ENCODE results near the gene TRIO. TPM values are rescaled to one million over a fixed set of nuclear protein-coding genes. Genes with fewer than 3 reads are reported as not detected.

TRIO gene
- total and polyA plus RNA-seq, 4 donors: 22.0 to 374 (median 191) TPM

DNA sequence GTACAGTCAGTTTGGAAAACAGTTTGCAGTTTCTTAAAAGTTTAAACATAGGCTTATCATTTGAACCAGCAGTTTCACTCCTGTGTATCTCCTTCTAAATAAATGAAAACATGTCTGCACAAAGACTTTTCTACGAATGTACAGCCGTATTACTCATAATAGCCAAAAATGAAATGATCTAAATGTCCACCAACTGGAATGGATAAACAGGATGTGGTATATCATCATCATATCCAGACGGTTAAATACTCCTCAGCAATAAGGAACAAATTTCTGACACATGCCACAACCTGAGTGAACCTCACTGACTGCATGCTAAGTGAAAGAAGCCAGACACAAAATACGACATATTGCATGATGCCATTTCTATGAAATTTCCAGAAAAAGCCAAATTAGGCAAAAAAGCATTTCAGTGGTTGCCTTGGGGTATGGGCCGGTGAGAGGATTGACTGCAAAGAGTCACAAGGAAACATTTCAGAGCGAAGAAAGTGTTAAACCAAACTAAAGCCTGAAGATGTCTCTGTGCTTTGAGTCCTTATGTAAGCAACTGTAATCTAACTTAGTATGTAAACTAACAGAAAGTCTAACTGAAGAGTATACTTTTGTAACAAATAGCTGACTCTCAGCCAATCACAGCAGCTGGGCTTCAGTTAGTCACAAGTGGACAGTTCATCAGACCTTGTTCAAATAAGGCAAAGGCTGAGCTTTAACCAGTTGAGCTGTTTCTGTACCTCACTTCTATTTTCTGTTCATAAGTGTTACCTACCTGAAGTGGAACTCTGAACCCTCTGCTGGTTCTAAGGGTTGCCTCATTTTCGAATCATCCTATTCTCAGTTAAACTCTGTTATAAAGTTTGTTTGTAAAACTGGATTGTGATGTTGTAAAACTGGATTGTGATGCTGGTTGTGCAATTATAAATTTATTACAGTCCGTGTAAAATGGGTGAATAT, 65.2 kb downstream of the TRIO start:
- Histone ChIP-seq H3K4me3 (ENCODE audit: low read length in 2 of 2) (no peak overlapping the region), H3K27me3 (ENCODE audit: control insufficient read depth in 1 of 2, insufficient read depth in 2 of 2, low read length in 1 of 2) (no peaks in the 10 kb centered on the region), H3K27ac (ENCODE audit: low read depth in 1 of 2, low read length in 2 of 2) (no peak overlapping the region), H3K36me3 (ENCODE audit: control insufficient read depth in 1 of 2, insufficient read depth in 2 of 2, low read length in 1 of 2) (no peaks in the 10 kb centered on the region), H3K4me1 (ENCODE audit: control insufficient read depth in 1 of 2, insufficient read depth in 2 of 2, low read length in 2 of 2) (peaks cover 0 to 2% of the 10 kb centered on the region in 2 donors), H3K9me3 (ENCODE audit: control insufficient read depth, low read length) (no peaks in the 10 kb centered on the region)
- ATAC-seq (ENCODE audit: low FRiP score): peak; percentile 27
- no peak for DNase-seq
- intact Hi-C loops (cut with DNase I): no loop called here
- WGBS, 2 donors: 68 to 70% methylated on average over 8 of the region's 8 CpGs

DNA sequence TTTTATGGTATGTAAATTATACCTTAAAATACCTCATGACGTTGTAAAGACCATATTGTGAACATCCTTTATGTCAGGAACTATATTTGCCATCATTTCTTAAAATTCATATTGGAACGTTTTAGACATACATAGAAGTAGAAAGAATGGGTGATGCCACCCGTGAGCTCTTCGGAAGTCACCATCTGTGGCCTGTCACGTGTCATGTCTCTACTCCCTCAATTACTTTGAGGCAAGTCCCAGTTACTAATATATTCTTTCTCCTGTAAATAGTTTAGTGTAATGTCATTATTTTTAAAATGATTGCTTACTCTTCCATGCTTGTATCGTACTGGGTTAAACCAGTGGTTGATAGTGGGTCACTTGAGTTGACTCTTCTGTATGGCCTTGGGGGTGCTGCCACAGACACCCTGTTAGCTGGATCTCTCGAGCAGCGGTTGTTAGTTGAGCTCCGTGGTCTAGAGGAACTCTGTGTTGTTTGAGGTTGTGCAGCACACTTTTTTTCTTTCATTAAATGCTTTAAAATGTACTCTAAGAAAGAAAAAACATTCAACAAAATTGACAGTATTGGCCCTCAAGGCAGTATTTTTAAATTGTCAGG, 66.2 kb downstream of the TRIO start:
- DNase-seq (no peak), ATAC-seq (ENCODE audit: low FRiP score) (no peak)
- Histone ChIP-seq H3K27ac (ENCODE audit: low read depth in 1 of 2, low read length in 2 of 2) (no peak overlapping the region), H3K27me3 (ENCODE audit: control insufficient read depth in 1 of 2, insufficient read depth in 2 of 2, low read length in 1 of 2) (no peaks in the 10 kb centered on the region), H3K4me3 (ENCODE audit: low read length in 2 of 2) (no peak overlapping the region), H3K36me3 (ENCODE audit: control insufficient read depth in 1 of 2, insufficient read depth in 2 of 2, low read length in 1 of 2) (no peaks in the 10 kb centered on the region), H3K4me1 (ENCODE audit: control insufficient read depth in 1 of 2, insufficient read depth in 2 of 2, low read length in 2 of 2) (peaks cover 0 to 6% of the 10 kb centered on the region in 2 donors), H3K9me3 (ENCODE audit: control insufficient read depth, low read length) (no peaks in the 10 kb centered on the region)
- intact Hi-C loops (cut with DNase I): no loop called here
- WGBS, 2 donors: 93 to 95% methylated on average over 9 of the region's 9 CpGs

DNA sequence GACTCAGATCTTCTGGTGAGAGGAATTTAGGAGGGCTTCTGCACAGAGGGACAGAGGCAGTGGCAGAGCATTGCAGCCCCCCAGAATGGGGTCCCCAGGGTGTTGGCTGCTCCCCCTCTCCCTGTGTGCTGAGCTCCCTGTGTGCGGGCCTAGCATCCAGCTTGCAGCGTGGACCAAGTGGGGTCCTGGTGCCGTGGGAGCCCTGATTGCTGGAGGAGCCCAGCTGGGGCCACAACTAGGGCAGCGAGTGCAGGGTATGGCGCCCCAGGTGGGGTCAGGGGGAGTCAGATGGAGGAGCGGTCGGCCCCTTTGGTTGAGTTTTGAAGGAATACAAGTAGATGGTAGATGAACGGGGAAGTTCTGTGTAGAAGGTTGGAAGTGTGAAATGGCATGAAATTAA, 66.7 kb downstream of the TRIO start:
- DNase-seq (no peak), ATAC-seq (ENCODE audit: low FRiP score) (no peak)
- WGBS, 2 donors: 95 to 98% methylated on average over 8 of the region's 8 CpGs
- H3K27me3 ChIP-seq (ENCODE audit: control insufficient read depth in 1 of 2, insufficient read depth in 2 of 2, low read length in 1 of 2): no peaks in the 10 kb centered on the region
- intact Hi-C loops (cut with DNase I): no loop called here
- peaks cover 0 to 6% of the 10 kb centered on the region in 2 donors for H3K4me1 ChIP-seq (ENCODE audit: control insufficient read depth in 1 of 2, insufficient read depth in 2 of 2, low read length in 2 of 2)
- H3K9me3 ChIP-seq (ENCODE audit: control insufficient read depth, low read length): no peaks in the 10 kb centered on the region
- H3K4me3 ChIP-seq (ENCODE audit: low read length in 2 of 2): no peak overlapping the region
- no peaks in the 10 kb centered on the region for H3K36me3 ChIP-seq (ENCODE audit: control insufficient read depth in 1 of 2, insufficient read depth in 2 of 2, low read length in 1 of 2)
- no peak overlapping the region for H3K27ac ChIP-seq (ENCODE audit: low read depth in 1 of 2, low read length in 2 of 2)

DNA sequence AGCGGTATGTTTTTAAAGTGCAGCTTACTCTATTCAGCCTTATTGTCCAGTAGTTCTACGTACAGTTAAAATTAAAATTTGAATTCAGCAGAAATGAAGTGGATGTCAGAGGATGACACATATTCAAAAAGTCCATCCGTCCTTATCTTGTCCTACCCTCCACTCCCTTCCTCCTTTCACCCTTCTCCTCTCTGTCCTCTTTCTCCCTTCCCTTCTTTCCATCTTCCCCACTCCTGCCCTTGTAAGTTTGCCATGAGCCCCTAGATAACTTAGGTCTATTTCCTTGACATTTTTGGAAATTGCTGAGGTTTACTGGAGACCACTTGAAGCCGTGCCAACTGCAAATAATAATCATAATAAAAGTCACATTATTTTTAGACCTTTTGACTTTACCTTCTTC, 67.6 kb downstream of the TRIO start:
- WGBS, 2 donors: 60% methylated on average over 4 of the region's 4 CpGs
- intact Hi-C loops (cut with DNase I): no loop called here
- H3K4me1 ChIP-seq (ENCODE audit: control insufficient read depth in 1 of 2, insufficient read depth in 2 of 2, low read length in 2 of 2): peaks cover 0 to 6% of the 10 kb centered on the region in 2 donors

DNA sequence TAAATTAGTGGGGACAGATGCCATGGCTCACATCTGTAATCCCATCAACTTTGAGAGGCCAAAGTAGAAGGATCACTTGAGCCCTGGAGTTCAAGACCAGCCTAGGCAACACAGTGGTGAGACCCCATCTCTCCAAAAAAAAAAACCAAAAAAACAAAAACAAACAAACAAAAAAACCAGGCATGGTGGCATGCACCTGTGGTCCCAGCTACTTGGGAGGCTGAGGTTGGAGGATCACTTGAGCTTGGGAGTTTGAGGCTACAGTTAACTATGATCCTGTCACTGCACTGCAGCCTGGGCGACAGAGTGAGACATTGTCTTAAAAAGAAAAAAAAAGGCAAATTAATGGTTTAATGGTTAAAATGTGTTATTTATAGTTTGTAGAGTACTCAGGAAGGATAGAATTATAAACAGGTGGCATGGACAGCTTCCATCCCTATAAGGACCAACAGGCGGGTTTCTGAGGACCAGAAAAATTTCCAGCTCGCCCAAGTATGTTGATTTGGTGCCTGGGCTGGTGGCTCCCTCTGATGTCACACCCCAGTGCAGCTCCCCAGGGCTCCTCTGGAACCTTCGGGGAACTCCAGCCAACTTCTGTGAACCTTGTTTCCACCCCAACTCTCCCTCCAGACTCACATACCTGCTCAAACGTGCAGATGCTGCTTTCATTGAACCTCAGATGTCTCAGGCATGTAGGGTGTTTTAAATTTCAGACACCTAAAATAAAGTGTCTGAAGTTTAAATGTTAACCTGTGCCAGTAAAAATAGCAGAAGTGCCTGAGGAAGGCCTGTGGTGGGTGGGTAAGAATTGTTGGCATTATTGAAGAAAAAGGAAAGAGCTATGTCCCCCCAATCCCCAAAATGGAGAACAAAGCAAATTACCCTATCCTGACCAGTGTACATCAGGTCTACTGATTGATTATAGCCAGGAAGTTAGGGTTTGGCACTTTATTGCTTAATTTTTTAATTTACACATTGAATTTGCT, 69.0 kb downstream of the TRIO start:
- intact Hi-C loops (cut with DNase I): no loop called here
- Histone ChIP-seq H3K9me3 (ENCODE audit: control insufficient read depth, low read length) (no peaks in the 10 kb centered on the region), H3K4me1 (ENCODE audit: control insufficient read depth in 1 of 2, insufficient read depth in 2 of 2, low read length in 2 of 2) (peaks cover 5 to 15% of the 10 kb centered on the region in 2 donors), H3K27ac (ENCODE audit: low read depth in 1 of 2, low read length in 2 of 2) (no peak overlapping the region), H3K4me3 (ENCODE audit: low read length in 2 of 2) (no peak overlapping the region), H3K36me3 (ENCODE audit: control insufficient read depth in 1 of 2, insufficient read depth in 2 of 2, low read length in 1 of 2) (no peaks in the 10 kb centered on the region), H3K27me3 (ENCODE audit: control insufficient read depth in 1 of 2, insufficient read depth in 2 of 2, low read length in 1 of 2) (no peaks in the 10 kb centered on the region)
- DNase-seq (no peak), ATAC-seq (ENCODE audit: low FRiP score) (no peak)
- 36 to 38% methylated on average over 5 of the region's 5 CpGs for WGBS, 2 donors

More for the DNA sequence above, 67.6 kb downstream of the TRIO start:
- DNase-seq (no peak), ATAC-seq (ENCODE audit: low FRiP score) (no peak)
- no peaks in the 10 kb centered on the region for H3K36me3 ChIP-seq (ENCODE audit: control insufficient read depth in 1 of 2, insufficient read depth in 2 of 2, low read length in 1 of 2)
- no peak overlapping the region for H3K4me3 ChIP-seq (ENCODE audit: low read length in 2 of 2)
- H3K9me3 ChIP-seq (ENCODE audit: control insufficient read depth, low read length): no peaks in the 10 kb centered on the region
- H3K27ac ChIP-seq (ENCODE audit: low read depth in 1 of 2, low read length in 2 of 2): no peak overlapping the region
- H3K27me3 ChIP-seq (ENCODE audit: control insufficient read depth in 1 of 2, insufficient read depth in 2 of 2, low read length in 1 of 2): no peaks in the 10 kb centered on the region

DNA sequence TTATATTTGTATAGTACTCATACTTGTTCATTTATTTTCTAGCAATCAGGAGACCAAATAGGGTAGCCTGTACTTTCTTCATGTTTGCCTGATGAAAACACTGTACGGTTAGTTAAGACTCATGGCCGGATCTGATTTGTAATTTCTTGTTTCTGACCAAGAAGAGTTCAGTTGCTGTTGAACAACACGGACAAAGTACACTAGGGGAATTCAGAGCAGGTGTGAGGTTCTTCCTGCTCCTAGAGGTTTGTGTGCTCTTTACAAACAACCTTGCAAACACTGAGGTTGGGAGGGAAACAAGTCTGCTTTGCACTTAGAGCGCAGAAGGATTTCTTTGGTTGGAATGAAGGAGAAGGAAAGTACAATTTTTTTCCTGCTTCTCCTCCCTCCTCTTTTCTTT, 69.7 kb downstream of the TRIO start:
- intact Hi-C loops (cut with DNase I): no loop called here
- ATAC-seq (ENCODE audit: low FRiP score) (no peak), DNase-seq (no peak)
- Histone ChIP-seq H3K4me1 (ENCODE audit: control insufficient read depth in 1 of 2, insufficient read depth in 2 of 2, low read length in 2 of 2) (peaks cover 6 to 15% of the 10 kb centered on the region in 2 donors), H3K4me3 (ENCODE audit: low read length in 2 of 2) (no peak overlapping the region), H3K36me3 (ENCODE audit: control insufficient read depth in 1 of 2, insufficient read depth in 2 of 2, low read length in 1 of 2) (no peaks in the 10 kb centered on the region), H3K9me3 (ENCODE audit: control insufficient read depth, low read length) (no peaks in the 10 kb centered on the region), H3K27me3 (ENCODE audit: control insufficient read depth in 1 of 2, insufficient read depth in 2 of 2, low read length in 1 of 2) (no peaks in the 10 kb centered on the region), H3K27ac (ENCODE audit: low read depth in 1 of 2, low read length in 2 of 2) (no peak overlapping the region)
- WGBS, 2 donors: 43 to 45% methylated on average over 4 of the region's 4 CpGs

DNA sequence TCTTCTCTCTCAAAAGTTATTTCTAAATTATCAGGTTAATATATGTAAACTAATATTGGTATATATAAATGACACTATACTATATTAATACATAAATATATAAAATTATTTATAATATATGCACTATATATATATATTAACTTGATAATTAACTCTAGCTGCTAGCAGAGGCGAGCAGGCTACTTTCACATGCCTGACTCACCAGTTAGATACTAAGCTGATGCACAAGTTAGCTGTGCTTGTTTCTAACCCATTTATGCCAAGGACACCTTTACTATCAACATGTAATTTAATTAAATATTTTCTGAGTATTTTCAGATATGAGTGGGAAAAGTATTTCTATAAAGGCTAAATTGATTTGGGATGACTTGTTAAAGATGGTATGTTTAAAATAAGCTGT, 70.1 kb downstream of the TRIO start:
- H3K27ac ChIP-seq (ENCODE audit: low read depth in 1 of 2, low read length in 2 of 2): no peak overlapping the region
- intact Hi-C loops (cut with DNase I): no loop called here

DNA sequence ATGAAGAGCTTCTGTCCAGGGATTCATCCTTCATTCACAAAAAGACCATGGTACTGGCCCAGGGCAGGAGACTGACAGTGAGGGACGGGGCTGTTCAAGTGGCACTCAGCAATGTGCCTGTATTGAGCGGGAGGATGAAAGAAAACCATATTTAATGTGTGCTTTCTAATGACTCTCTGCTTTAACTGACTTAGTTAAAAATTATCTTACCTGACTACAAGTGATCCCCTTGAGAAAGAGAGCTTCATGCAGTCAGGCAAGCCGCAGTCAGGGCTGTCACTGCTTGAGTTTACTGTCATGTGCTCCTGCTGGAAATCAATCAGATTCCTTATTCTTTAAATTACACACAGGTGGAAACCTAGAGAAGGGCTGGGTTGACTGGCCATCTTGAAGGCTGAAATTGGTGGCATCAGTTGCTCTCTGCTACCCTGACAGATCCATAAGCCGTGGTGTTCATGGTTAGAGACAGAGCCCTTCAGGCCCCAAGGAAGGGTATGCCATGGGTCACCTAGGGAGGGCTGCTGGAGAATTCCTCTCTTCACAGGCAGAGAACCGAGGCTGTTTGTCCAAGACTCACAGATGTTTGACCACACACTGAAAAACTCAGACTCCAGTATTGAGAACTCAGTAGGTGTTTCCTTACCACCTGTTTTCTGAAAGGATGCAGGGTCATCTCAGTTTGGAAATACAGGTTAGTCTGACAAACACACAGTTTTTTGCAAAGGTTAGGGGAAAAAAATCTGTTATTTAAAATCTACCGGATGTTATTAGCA, 70.9 kb downstream of the TRIO start:
- WGBS, 2 donors: 87% methylated on average over 6 of the region's 6 CpGs
- DNase-seq: no peak
- peaks cover 9 to 18% of the 10 kb centered on the region in 2 donors for H3K4me1 ChIP-seq (ENCODE audit: control insufficient read depth in 1 of 2, insufficient read depth in 2 of 2, low read length in 2 of 2)
- no peak for ATAC-seq (ENCODE audit: low FRiP score)
- H3K27ac ChIP-seq (ENCODE audit: low read depth in 1 of 2, low read length in 2 of 2): no peak overlapping the region
- H3K36me3 ChIP-seq (ENCODE audit: control insufficient read depth in 1 of 2, insufficient read depth in 2 of 2, low read length in 1 of 2): no peaks in the 10 kb centered on the region
- H3K27me3 ChIP-seq (ENCODE audit: control insufficient read depth in 1 of 2, insufficient read depth in 2 of 2, low read length in 1 of 2): no peaks in the 10 kb centered on the region
- H3K9me3 ChIP-seq (ENCODE audit: control insufficient read depth, low read length): no peaks in the 10 kb centered on the region
- no peak overlapping the region for H3K4me3 ChIP-seq (ENCODE audit: low read length in 2 of 2)
- intact Hi-C loops (cut with DNase I): no loop called here

More for the DNA sequence above, 70.1 kb downstream of the TRIO start:
- DNase-seq (no peak), ATAC-seq (ENCODE audit: low FRiP score) (no peak)
- no peaks in the 10 kb centered on the region for H3K9me3 ChIP-seq (ENCODE audit: control insufficient read depth, low read length)
- no peaks in the 10 kb centered on the region for H3K27me3 ChIP-seq (ENCODE audit: control insufficient read depth in 1 of 2, insufficient read depth in 2 of 2, low read length in 1 of 2)
- no peaks in the 10 kb centered on the region for H3K36me3 ChIP-seq (ENCODE audit: control insufficient read depth in 1 of 2, insufficient read depth in 2 of 2, low read length in 1 of 2)
- 55 to 62% methylated on average over 1 of the region's 1 CpG for WGBS, 2 donors
- H3K4me3 ChIP-seq (ENCODE audit: low read length in 2 of 2): no peak overlapping the region
- peaks cover 6 to 15% of the 10 kb centered on the region in 2 donors for H3K4me1 ChIP-seq (ENCODE audit: control insufficient read depth in 1 of 2, insufficient read depth in 2 of 2, low read length in 2 of 2)

Data from aorta (tissue), 5 donors.